ENCODE results near the gene MYO9A. TPM values are rescaled to one million over a fixed set of nuclear protein-coding genes. Genes with fewer than 3 reads are reported as not detected.

The MYO9A gene
- total RNA-seq, 1 donor, result 59.0 TPM

- no peaks in the 10 kb centered on the region for H3K79me2 ChIP-seq (ENCODE audit: insufficient read depth, low read length)
- H3K27ac ChIP-seq (ENCODE audit: low read depth, low read length), result no peak overlapping the region
- H3K36me3 ChIP-seq (ENCODE audit: insufficient read depth, low read length), result no peaks in the 10 kb centered on the region
- H3K9me3 ChIP-seq (ENCODE audit: low read depth, low read length), result no peaks in the 10 kb centered on the region
- no peak for TF ChIP-seq CTCF (IDR thresholded peaks at IDR 0.05; ENCODE audit: extremely low read depth, low read depth, low read length)
- no peaks in the 10 kb centered on the region for H4K20me1 ChIP-seq (ENCODE audit: insufficient read depth, low read length)
- no peak for DNase-seq (ENCODE audit: insufficient read length, low spot score, missing footprints)
- no peak overlapping the region for H2AFZ ChIP-seq (ENCODE audit: low read length)
- no peaks in the 10 kb centered on the region for H3K27me3 ChIP-seq (ENCODE audit: insufficient read depth, low read length)
- H3K4me3 ChIP-seq (ENCODE audit: insufficient read depth, low read length), result no peak overlapping the region
- peaks cover 6% of the 10 kb centered on the region for H3K4me1 ChIP-seq (ENCODE audit: insufficient read depth, low read length)
- H3K4me2 ChIP-seq (ENCODE audit: insufficient read depth, low read length), result no peak overlapping the region
Measured at GRCh38 chr15:71943806-71944205, 174.1 kb downstream of the MYO9A start.

GRCh38 chr15:71939981-71940588 lies 177.9 kb downstream of the MYO9A start:
- no peak overlapping the region for H3K4me2 ChIP-seq (ENCODE audit: insufficient read depth, low read length)
- H4K20me1 ChIP-seq (ENCODE audit: insufficient read depth, low read length), result no peaks in the 10 kb centered on the region
- H2AFZ ChIP-seq (ENCODE audit: low read length), result no peak overlapping the region
- DNase-seq (ENCODE audit: insufficient read length, low spot score, missing footprints), result no peak
- no peaks in the 10 kb centered on the region for H3K79me2 ChIP-seq (ENCODE audit: insufficient read depth, low read length)
- H3K4me3 ChIP-seq (ENCODE audit: insufficient read depth, low read length), result no peak overlapping the region
- H3K36me3 ChIP-seq (ENCODE audit: insufficient read depth, low read length), result peaks cover 5% of the 10 kb centered on the region
- H3K9me3 ChIP-seq (ENCODE audit: low read depth, low read length), result no peaks in the 10 kb centered on the region
- H3K27me3 ChIP-seq (ENCODE audit: insufficient read depth, low read length), result no peaks in the 10 kb centered on the region
- H3K27ac ChIP-seq (ENCODE audit: low read depth, low read length), result no peak overlapping the region
- H3K4me1 ChIP-seq (ENCODE audit: insufficient read depth, low read length), result peaks cover 3% of the 10 kb centered on the region
- TF ChIP-seq CTCF (IDR thresholded peaks at IDR 0.05; ENCODE audit: extremely low read depth, low read depth, low read length), result no peak

GRCh38 chr15:71937650-71938311 lies 180.2 kb downstream of the MYO9A start:
- Histone ChIP-seq H3K9me3 (ENCODE audit: low read depth, low read length) (no peaks in the 10 kb centered on the region), H3K36me3 (ENCODE audit: insufficient read depth, low read length) (peaks cover 26% of the 10 kb centered on the region), H3K4me2 (ENCODE audit: insufficient read depth, low read length) (no peak overlapping the region), H3K27me3 (ENCODE audit: insufficient read depth, low read length) (no peaks in the 10 kb centered on the region), H4K20me1 (ENCODE audit: insufficient read depth, low read length) (no peaks in the 10 kb centered on the region), H3K4me3 (ENCODE audit: insufficient read depth, low read length) (no peak overlapping the region), H3K27ac (ENCODE audit: low read depth, low read length) (no peak overlapping the region), H2AFZ (ENCODE audit: low read length) (no peak overlapping the region), H3K4me1 (ENCODE audit: insufficient read depth, low read length) (no peaks in the 10 kb centered on the region), H3K79me2 (ENCODE audit: insufficient read depth, low read length) (no peaks in the 10 kb centered on the region)
- DNase-seq (ENCODE audit: insufficient read length, low spot score, missing footprints), result no peak
- no peak for TF ChIP-seq CTCF (IDR thresholded peaks at IDR 0.05; ENCODE audit: extremely low read depth, low read depth, low read length)

GRCh38 chr15:71934446-71934845 lies 183.5 kb downstream of the MYO9A start:
- Histone ChIP-seq H3K27ac (ENCODE audit: low read depth, low read length) (no peak overlapping the region), H3K4me3 (ENCODE audit: insufficient read depth, low read length) (no peak overlapping the region)

More at GRCh38 chr15:71934446-71934845, 183.5 kb downstream of the MYO9A start:
- DNase-seq (ENCODE audit: insufficient read length, low spot score, missing footprints), result no peak
- Histone ChIP-seq H3K27me3 (ENCODE audit: insufficient read depth, low read length) (no peaks in the 10 kb centered on the region), H3K36me3 (ENCODE audit: insufficient read depth, low read length) (peaks cover 44% of the 10 kb centered on the region), H4K20me1 (ENCODE audit: insufficient read depth, low read length) (no peaks in the 10 kb centered on the region), H2AFZ (ENCODE audit: low read length) (no peak overlapping the region), H3K79me2 (ENCODE audit: insufficient read depth, low read length) (no peaks in the 10 kb centered on the region), H3K9me3 (ENCODE audit: low read depth, low read length) (no peaks in the 10 kb centered on the region), H3K4me2 (ENCODE audit: insufficient read depth, low read length) (no peak overlapping the region), H3K4me1 (ENCODE audit: insufficient read depth, low read length) (no peaks in the 10 kb centered on the region)
- no peak for TF ChIP-seq CTCF (IDR thresholded peaks at IDR 0.05; ENCODE audit: extremely low read depth, low read depth, low read length)
